MCF 10A (cell line): ENCODE results near the gene NPC1. TPM values are rescaled to one million over a fixed set of nuclear protein-coding genes. Genes with fewer than 3 reads are reported as not detected.

Experiments used
- BruUV-seq: library from RNA; stranded (reverse); fragments of 400-500 nt; replicated peaks from 2 replicates; lab custom pipeline; 2021; lab: Mats Ljungman, UMichigan
- CTCF ChIA-PET: fragments of 300-600 bp; sonication (Branson Sonifier 250); formaldehyde crosslinking; extraction: SDS; loops from one replicate; lab custom pipeline; 2021; ENCODE audit warnings: antibody characterized with exemption, inconsistent platforms; lab: Yijun Ruan, JAX
- POLR2A ChIA-PET: fragments of 300-600, 350-650 bp; sonication (Branson Sonifier 250); formaldehyde crosslinking; extraction: SDS; loops from one replicate; lab custom pipeline; 2020; ENCODE audit warnings: antibody characterized with exemption, inconsistent platforms; lab: Yijun Ruan, JAX
- DNase-seq: peaks from one replicate; pipeline ENCODE4 v3.0.0-alpha.2; 2018; ENCODE audit not compliant: unreplicated experiment
- H3K27ac Mint-ChIP-seq: one replicate; pipeline ENCODE4 v1.8.0; 2022; ENCODE audit warnings: mild to moderate bottlenecking, low read depth, mixed read lengths; ENCODE audit not compliant: unreplicated experiment
- H3K27me3 Mint-ChIP-seq: one replicate; pipeline ENCODE4 v1.8.0; 2022; ENCODE audit warnings: mixed read lengths; ENCODE audit not compliant: insufficient read depth, unreplicated experiment
- H3K36me3 Mint-ChIP-seq: one replicate; pipeline ENCODE4 v1.8.0; 2022; ENCODE audit warnings: mild to moderate bottlenecking, moderate library complexity, mixed read lengths; ENCODE audit not compliant: insufficient read depth, unreplicated experiment
- H3K4me1 Mint-ChIP-seq: one replicate; pipeline ENCODE4 v1.8.0; 2022; ENCODE audit warnings: mixed read lengths; ENCODE audit not compliant: insufficient read depth, unreplicated experiment
- H3K4me3 Mint-ChIP-seq: one replicate; pipeline ENCODE4 v1.8.0; 2022; ENCODE audit warnings: mild to moderate bottlenecking, moderate library complexity, mixed read lengths; ENCODE audit not compliant: unreplicated experiment
- H3K9me3 Mint-ChIP-seq: one replicate; pipeline ENCODE4 v1.8.0; 2022; ENCODE audit warnings: mixed read lengths; ENCODE audit not compliant: unreplicated experiment
- intact Hi-C: fragments of 100-400 bp; cut with micrococcal nuclease; formaldehyde crosslinking; loops from 2 replicates; pipeline ENCODE4 v1.14.1; 2022
- total RNA-seq: library from RNA; stranded (reverse); gene quantifications from 2 replicates; pipeline ENCODE4 v1.2.3, GENCODE V29; 2022
- TF ChIP-seq, protein P1 (sequence below): fragments of 200-600 bp; IDR thresholded peaks from one replicate; pipeline ENCODE4 v1.8.0; 2022; ENCODE audit warnings: antibody characterized with exemption, mild to moderate bottlenecking; ENCODE audit not compliant: unreplicated experiment

Gene NPC1
- total RNA-seq, 1 experiment from 2014 or later: 60.4 TPM

DNA sequence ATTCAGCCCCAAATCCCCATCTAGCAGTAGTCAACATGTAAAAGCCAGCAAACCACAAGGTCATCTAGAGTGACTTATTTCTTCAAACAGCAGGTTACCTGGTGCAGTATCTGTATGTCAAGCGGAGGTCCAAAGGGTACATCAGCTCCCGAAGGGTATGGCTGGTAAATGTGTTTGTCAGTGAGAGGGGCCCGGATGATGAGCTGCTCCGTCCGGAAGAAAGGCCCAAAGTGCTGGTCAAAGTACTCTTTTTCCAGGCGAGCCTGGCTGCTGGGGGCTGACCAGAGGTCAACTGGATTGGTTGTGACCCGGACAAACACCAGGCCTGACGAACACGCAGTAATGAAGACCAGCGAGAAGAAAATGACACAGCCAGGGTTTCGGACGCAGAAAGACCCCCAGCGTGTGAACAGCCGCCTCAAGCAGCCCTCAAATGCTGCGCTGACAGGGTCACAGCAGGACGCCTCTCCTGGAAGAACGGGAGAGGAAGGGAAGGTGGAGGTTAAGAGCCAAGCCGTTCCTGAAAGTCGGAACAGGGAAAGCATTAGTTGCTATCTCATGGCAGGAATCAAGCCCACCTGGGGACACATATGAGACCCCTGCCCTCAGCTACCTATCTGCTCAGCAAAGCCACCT is 30.0 kb downstream of the NPC1 start:
- peaks cover 82% of the 10 kb centered on the region for H3K36me3 Mint-ChIP-seq
- CTCF ChIA-PET: interaction anchor here (0.7 kb wide), 1 partner anchor 21 kb away, joined by 3 read pairs; no protein-coding TSS in a partner anchor
- H3K4me1 Mint-ChIP-seq: no peaks in the 10 kb centered on the region

DNA sequence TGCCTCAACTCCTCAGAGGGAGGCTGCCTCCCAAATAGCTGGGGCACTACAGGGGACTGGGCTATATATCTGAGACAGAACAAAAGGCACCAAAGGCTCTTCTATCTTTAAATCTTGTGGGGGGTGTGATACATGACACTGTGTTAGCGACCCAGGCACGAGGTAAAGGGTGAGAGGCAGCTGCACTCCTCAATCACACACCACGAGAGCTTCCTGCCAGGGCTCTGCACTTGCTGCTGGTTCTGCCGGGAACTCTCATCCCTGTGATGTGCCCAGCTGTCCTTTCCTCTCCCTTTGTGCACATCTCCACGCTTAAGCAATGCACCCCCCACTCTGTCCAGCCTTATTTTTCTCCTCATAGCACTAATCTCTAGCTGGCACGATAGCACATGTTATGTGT is 32.4 kb downstream of the NPC1 start:
- H3K4me1 Mint-ChIP-seq: no peaks in the 10 kb centered on the region
- no peak overlapping the region for H3K4me3 Mint-ChIP-seq
- TF ChIP-seq, protein P1, sequence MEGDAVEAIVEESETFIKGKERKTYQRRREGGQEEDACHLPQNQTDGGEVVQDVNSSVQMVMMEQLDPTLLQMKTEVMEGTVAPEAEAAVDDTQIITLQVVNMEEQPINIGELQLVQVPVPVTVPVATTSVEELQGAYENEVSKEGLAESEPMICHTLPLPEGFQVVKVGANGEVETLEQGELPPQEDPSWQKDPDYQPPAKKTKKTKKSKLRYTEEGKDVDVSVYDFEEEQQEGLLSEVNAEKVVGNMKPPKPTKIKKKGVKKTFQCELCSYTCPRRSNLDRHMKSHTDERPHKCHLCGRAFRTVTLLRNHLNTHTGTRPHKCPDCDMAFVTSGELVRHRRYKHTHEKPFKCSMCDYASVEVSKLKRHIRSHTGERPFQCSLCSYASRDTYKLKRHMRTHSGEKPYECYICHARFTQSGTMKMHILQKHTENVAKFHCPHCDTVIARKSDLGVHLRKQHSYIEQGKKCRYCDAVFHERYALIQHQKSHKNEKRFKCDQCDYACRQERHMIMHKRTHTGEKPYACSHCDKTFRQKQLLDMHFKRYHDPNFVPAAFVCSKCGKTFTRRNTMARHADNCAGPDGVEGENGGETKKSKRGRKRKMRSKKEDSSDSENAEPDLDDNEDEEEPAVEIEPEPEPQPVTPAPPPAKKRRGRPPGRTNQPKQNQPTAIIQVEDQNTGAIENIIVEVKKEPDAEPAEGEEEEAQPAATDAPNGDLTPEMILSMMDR: no peak
- H3K9me3 Mint-ChIP-seq: no peaks in the 10 kb centered on the region
- H3K36me3 Mint-ChIP-seq: peaks cover 79% of the 10 kb centered on the region
- ChIA-PET POLR2A (no interaction called here), CTCF (interaction anchor here (2.8 kb wide), 1 partner anchor 37 kb away, joined by 11 read pairs; no protein-coding TSS in a partner anchor)
- intact Hi-C loops: no loop called here
- no peaks in the 10 kb centered on the region for H3K27me3 Mint-ChIP-seq
- no peak overlapping the region for H3K27ac Mint-ChIP-seq
- DNase-seq: no peak
- BruUV-seq: no TSS peak

More for the DNA sequence above, 30.0 kb downstream of the NPC1 start:
- H3K27ac Mint-ChIP-seq: no peak overlapping the region
- no peak for DNase-seq
- H3K4me3 Mint-ChIP-seq: no peak overlapping the region
- H3K9me3 Mint-ChIP-seq: no peaks in the 10 kb centered on the region
- intact Hi-C loops: no loop called here
- H3K27me3 Mint-ChIP-seq: no peaks in the 10 kb centered on the region
- BruUV-seq: no TSS peak
- POLR2A ChIA-PET: no interaction called here
- TF ChIP-seq, protein P1: no peak

DNA sequence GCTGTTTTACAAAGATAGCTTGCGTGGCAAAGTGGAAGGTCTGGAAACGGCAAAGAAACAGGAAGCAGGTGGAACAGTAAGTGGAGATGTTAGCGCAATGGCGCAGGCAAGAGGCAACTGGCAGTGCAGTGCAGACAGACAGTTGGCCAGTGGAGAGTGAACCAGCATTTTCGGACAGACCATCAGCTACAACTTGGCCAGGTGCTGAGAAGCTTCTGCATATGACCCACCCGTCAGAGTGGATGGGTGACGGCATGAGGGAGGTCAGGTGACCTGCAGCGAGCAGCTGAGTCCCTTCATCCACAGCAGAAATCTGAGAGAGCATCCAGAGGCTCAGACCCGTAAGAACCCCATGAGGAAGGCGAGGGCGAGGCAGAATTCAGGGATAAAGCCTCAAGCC is 33.8 kb downstream of the NPC1 start:
- H3K36me3 Mint-ChIP-seq: peaks cover 82% of the 10 kb centered on the region
- peaks cover 11% of the 10 kb centered on the region for H3K4me1 Mint-ChIP-seq
- intact Hi-C loops: no loop called here
- ChIA-PET CTCF (interaction anchor here (0.7 to 2.8 kb wide), 4 partner anchors 33 to 150 kb away, joined by 3 to 11 read pairs (median 4); no protein-coding TSS in a partner anchor), POLR2A (interaction anchor here (0.5 to 1.1 kb wide), 2 partner anchors 22 to 30 kb away, joined by 3 to 4 read pairs; no protein-coding TSS in a partner anchor)
- no peak overlapping the region for H3K27ac Mint-ChIP-seq
- BruUV-seq: no TSS peak
- TF ChIP-seq, protein P1: no peak
- no peak overlapping the region for H3K4me3 Mint-ChIP-seq
- no peaks in the 10 kb centered on the region for H3K9me3 Mint-ChIP-seq
- no peaks in the 10 kb centered on the region for H3K27me3 Mint-ChIP-seq
- no peak for DNase-seq

DNA sequence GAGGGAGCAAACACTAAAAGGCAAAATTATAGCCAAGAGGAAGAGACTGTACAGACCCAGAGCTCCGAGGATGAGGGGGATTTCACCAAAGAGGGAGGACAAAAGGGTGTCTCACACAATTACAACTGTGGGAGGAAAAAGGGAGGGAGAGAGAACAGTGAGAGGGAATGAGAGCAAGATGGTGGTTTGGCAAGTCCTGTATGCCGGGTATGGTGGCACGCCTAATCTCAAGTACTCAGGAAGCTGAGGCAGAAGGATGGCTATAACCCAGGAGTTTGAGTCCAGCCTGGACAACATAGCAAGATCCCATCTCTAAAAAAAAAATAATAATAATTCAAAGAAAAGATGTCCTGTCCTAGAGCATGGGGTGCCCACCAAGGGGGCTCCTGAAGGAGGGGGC is 34.3 kb downstream of the NPC1 start:
- ChIA-PET POLR2A (interaction anchor here (0.9 to 1.1 kb wide), 2 partner anchors 14 to 23 kb away, joined by 3 read pairs; no protein-coding TSS in a partner anchor), CTCF (interaction anchor here (0.7 to 2.8 kb wide), 3 partner anchors 33 to 70 kb away, joined by 3 to 11 read pairs (median 4); no protein-coding TSS in a partner anchor)
- DNase-seq: no peak
- H3K36me3 Mint-ChIP-seq: peaks cover 81% of the 10 kb centered on the region
- TF ChIP-seq, protein P1: no peak
- no peaks in the 10 kb centered on the region for H3K9me3 Mint-ChIP-seq
- H3K4me3 Mint-ChIP-seq: no peak overlapping the region
- intact Hi-C loops: no loop called here
- H3K27ac Mint-ChIP-seq: no peak overlapping the region
- no TSS peak for BruUV-seq
- H3K4me1 Mint-ChIP-seq: peaks cover 12% of the 10 kb centered on the region
- no peaks in the 10 kb centered on the region for H3K27me3 Mint-ChIP-seq
